ENCODE measurements around the gene RNF130. TPM values are rescaled to one million over a fixed set of nuclear protein-coding genes. Genes with fewer than 3 reads are reported as not detected.
"Not testable (repeated sequence)": the region's sequence is repeated elsewhere in the genome, so short reads cannot be mapped to it uniquely, and the experiment has no call there.

Gene RNF130
- total RNA-seq, 1 donor from 2014 or later: 73.5 TPM

GRCh38 chr5:180103487-180104167, 32.1 kb upstream of the RNF130 start:
- no peak for DNase-seq (ENCODE audit: extremely low read depth, low read depth, low spot score)

DNA sequence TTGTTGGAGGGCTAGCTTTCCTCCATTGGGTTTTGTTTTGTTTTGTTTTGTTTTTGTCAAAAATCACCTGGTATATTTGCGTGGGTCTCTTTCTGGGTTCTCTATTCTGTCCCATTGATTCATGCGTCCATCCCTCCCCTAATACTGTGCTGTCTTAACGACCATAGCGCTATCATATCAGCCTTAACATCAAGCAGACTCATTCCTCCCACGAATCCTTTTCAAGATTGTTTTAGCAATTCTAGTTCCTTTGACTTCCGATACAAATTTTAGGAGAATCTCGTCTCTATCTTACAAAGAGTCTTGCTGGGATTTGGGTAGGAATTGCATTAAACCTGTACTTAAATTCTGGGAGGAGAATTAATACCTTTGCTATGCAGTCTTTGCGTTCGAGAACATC, 31.1 kb upstream of the RNF130 start:
- no peak for DNase-seq (ENCODE audit: extremely low read depth, low read depth, low spot score)

DNA sequence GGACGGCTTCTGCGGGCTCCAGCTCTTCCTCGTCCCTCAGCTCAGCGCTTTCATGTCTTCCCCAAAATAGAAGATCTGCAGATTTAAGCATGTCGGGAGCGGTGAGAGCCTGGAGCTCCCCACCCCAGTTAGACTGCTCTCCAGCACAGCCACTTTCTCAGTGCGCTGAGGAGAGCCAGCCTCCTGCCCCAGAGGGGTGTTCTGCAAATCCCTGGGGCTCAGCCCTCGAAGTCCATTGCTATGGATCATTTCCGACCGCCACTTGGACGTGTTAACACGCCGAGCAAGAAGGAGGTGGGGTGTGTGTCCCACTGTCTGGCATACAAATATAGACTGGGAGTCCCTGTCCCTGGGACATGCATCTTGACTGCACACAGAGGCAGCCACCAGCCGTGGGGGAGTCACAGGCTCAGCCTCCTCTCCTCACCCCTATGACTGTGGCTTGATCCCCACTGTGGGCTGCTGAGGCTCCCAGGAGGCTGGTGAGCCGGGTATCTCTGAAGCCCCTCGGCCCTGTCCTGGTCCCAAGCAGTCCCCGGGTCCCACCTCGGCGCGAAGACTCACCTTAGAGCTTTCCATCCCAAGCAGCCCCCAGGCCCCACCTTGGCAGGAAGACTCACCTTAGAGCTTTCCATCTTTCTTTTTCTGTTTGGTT, 30.0 kb upstream of the RNF130 start:
- no peak for DNase-seq (ENCODE audit: extremely low read depth, low read depth, low spot score)

GRCh38 chr5:180100621-180101450, 29.3 kb upstream of the RNF130 start:
- no peak for DNase-seq (ENCODE audit: extremely low read depth, low read depth, low spot score)

DNA sequence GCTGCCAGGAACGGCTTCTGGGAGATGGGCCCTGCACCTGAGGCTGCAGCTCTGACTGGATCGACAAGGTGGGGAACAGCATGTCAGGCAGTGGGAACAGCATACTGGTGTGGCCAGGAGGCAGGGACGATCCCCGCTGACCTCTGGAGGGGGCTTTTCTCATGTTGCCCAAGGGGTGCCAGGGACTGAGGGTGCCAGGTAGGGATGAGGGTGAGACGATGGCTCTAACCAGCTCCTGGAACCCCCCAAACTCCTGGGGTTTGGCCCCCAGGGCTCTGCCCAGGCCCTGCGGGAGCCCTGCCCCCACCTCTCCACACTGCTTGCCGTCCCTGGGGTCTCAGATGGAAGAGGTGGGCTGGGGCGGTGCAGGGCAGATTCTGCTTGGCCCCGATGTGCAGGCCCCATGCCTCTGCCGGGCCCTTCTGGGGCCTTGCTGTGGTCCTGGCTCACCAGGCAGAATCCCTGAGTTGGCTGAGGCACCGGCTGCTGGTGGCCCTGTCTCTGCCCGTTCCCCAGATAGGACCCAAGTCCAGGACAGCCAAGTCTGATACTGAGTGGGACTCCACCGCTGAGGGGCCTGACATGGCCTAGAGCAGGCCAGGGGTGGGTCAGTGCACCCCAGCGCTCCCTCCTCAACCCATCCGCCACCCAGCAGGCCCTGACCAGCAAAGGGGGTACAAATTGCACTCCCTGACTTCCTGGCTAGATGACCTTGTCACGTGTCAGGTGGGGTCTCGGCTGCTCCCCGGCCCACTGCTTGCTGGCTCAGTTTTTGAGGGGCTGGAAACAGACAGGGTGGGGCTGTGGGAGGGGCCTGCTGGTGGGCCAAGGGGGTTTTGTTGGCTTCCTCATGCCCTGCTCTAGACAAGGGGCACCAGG, 28.4 kb upstream of the RNF130 start:
- no peak for DNase-seq (ENCODE audit: extremely low read depth, low read depth, low spot score)

DNA sequence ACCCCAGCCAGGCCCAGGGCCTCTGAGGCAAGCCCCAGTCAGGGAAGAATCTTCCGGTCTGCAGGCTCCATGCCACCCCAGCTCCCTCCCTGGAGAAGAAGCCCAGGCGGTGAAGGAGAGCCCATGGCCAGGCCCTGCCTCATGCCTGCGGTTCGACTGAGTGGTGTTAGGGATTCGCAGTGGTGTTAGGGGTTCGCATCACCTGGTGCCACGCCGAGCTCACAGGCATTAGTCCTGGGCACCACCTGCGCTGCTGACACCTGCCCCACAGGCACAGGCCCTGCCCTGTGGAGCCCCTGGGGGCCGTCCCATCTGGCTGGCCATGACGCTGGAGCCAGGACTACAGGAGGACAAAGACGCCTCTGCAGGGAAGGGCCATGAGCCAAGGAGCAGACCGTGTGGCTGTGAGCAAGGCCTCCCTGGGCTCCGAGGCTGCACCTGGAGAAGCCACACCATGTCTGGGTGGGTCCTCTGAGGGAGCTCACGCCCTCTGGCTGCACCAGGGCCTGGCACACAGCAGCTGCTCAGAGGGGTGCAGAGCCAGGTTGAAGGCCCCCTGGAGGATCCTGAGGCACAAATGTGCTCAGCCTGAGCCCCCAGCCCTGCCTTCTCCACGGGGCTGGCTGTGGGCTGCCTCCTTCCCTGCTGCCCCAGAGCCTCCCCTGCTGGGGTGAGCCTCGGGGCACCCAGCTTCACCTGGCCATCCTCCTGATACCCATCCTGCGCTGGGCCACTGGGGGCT, 27.6 kb upstream of the RNF130 start:
- no peak for DNase-seq (ENCODE audit: extremely low read depth, low read depth, low spot score)

DNA sequence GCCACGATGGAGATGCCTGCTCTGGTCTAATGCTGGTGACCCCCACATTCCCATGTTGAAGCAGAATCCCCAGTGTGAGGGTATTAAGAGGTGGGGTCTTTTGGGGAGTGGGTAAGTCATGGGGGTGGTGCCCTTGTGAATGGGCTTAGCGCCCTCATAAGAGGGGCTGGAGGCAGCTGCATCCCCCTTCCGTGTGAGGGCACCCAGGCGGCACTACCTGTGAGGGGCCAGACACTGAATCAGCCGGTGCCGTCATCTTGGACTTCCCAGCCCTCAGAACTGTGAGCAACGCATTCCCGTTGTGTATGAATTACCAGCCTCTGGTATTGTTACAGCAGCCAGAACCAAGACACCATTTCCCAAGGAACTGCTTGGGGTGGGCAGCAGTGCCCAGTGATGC, 27.0 kb upstream of the RNF130 start:
- DNase-seq (ENCODE audit: extremely low read depth, low read depth, low spot score): no peak

DNA sequence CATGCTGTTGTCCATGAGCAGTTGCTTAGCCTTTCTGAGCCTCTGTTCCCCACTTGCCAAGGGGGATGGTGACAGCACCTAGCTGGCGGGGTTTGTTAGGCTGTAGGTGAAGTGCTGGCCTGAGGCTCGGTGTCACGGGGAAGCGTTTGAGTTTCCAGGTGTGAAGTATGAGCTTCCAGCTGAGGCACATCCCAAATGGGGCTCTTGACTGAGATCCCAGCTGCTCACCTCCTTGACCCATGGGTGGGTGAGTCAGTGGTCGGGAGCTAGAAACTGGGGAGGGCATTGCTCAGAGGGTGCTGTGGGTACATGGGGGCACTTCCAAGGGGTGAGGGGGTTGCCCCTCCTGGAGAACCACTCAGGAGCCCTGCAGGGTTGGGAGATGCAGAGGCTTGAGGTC, 26.4 kb upstream of the RNF130 start:
- no peak for DNase-seq (ENCODE audit: extremely low read depth, low read depth, low spot score)

DNA sequence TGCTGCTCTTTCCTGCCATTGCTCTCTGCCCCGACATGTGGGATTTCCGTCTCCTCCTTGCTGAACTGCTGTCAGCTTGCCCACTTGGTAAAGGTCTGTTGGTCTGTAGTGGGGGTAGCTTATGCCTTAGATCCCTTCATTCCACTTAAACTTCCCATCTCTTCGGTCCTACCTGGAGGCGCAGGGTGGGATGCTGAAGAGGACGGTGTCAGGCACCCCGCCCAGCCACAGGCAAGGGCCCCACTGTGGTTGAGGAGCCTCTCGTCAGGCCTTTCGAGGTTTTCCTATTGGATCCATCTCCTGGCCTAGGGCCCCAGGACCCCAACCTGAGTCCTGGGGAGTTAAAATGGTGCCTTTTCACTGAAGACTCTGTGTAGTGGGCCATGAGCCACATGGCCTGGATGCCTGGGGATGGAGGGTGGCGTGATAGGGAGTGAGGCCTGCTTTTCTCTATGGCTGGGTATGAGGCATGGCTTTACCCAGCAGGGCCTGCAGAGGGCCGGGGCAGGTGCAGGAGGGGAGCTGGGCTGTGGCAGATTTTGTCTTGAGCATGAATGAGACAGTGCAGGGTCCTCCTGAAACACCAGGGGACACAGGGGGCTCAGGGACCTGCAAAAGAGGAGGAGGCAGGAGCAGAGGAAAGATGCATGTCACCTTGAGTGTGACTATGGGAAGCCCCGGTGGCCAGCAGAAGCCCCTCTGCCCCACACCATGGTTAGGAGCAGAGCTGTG, 25.8 kb upstream of the RNF130 start:
- no peak for DNase-seq (ENCODE audit: extremely low read depth, low read depth, low spot score)

- DNase-seq (ENCODE audit: extremely low read depth, low read depth, low spot score): no peak
These were observed 25.1 kb upstream of the RNF130 start for GRCh38 chr5:180096616-180097015.

- no peak for DNase-seq (ENCODE audit: extremely low read depth, low read depth, low spot score)
These were observed 24.0 kb upstream of the RNF130 start for GRCh38 chr5:180095545-180095944.

- no peak for DNase-seq (ENCODE audit: extremely low read depth, low read depth, low spot score)
These were observed 22.3 kb upstream of the RNF130 start for GRCh38 chr5:180093651-180094382.

- DNase-seq (ENCODE audit: extremely low read depth, low read depth, low spot score): no peak
These were observed 21.7 kb upstream of the RNF130 start for GRCh38 chr5:180093241-180093640.

GRCh38 chr5:180090769-180091546, 19.4 kb upstream of the RNF130 start:
- DNase-seq (ENCODE audit: extremely low read depth, low read depth, low spot score): no peak

GRCh38 chr5:180090098-180090768, 18.7 kb upstream of the RNF130 start:
- no peak for DNase-seq (ENCODE audit: extremely low read depth, low read depth, low spot score)

DNA sequence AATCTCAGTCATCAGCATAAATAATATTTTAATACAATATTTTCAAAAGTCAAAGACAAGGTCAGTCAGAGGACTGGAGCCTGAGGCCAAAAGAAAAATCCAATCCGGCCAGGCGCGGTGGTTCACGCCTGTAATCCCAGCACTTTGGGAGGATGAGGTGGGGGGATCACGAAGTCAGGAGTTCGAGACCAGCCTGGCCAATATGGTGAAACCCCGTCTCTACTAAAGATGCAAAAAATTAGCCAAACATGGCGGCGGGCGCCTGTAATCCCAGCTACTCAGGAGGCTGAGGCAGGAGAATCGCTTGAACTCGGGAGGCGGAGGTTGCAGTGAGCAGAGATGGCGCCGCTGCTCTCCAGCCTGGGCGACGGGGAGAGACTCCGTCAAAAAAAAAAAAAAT, 18.1 kb upstream of the RNF130 start:
- not testable (repeated sequence) for DNase-seq (ENCODE audit: extremely low read depth, low read depth, low spot score)

DNA sequence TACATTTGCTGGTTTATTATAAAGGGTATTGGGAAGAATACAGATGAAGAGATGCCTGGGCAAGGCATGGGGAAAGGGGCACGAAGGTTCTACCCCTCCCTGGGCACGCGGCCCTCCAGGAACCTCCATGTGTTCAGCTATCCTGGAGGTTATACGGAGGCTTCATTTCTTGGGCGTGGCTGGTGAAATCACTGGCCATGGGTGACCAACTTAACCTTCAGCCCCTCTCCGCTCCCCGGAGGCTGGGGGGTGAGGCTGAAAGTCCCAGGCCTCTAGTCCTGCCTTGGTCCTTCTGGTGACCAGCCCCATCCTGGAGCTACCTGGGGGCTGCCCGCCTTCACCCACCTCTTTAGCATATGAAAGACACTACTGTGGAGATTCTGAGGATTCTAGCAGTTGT, 17.0 kb upstream of the RNF130 start:
- no peak for DNase-seq (ENCODE audit: extremely low read depth, low read depth, low spot score)

Measured in glomerular endothelial cell (primary cell).